ENCODE results near the gene CFAP299. TPM values are rescaled to one million over a fixed set of nuclear protein-coding genes. Genes with fewer than 3 reads are reported as not detected.

CFAP299 gene
- total RNA-seq, 3 donors from 2014 or later, result not detected

DNA sequence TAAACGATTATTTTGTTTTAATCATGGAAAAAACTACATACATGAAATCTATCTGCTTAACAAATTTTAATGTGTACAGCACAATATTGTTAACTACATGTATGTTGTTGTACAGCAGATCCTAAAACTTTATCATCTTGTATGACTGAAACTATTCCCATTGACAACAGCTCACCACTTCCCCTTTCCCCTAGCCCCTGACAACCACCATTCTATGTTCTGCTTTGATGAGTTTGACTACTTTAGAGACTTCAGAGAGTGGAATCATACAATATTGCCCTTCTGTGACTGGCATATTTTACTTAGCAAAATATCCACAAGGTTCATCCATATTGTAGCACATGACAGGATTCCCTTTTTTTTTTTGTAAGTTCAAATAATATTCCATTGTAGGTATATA lies 185.9 kb downstream of the CFAP299 start:
- TF ChIP-seq, protein P1, sequence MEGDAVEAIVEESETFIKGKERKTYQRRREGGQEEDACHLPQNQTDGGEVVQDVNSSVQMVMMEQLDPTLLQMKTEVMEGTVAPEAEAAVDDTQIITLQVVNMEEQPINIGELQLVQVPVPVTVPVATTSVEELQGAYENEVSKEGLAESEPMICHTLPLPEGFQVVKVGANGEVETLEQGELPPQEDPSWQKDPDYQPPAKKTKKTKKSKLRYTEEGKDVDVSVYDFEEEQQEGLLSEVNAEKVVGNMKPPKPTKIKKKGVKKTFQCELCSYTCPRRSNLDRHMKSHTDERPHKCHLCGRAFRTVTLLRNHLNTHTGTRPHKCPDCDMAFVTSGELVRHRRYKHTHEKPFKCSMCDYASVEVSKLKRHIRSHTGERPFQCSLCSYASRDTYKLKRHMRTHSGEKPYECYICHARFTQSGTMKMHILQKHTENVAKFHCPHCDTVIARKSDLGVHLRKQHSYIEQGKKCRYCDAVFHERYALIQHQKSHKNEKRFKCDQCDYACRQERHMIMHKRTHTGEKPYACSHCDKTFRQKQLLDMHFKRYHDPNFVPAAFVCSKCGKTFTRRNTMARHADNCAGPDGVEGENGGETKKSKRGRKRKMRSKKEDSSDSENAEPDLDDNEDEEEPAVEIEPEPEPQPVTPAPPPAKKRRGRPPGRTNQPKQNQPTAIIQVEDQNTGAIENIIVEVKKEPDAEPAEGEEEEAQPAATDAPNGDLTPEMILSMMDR (IDR thresholded peaks at IDR 0.05), result no peak
- no peak for DNase-seq
- no peak overlapping the region for H3K4me3 ChIP-seq
- intact Hi-C loops (cut with DNase I, micrococcal nuclease), result no loop called here
- no peak for ATAC-seq
- H3K4me1 ChIP-seq (ENCODE audit: low read depth), result no peaks in the 10 kb centered on the region
- no peaks in the 10 kb centered on the region for H3K36me3 ChIP-seq (ENCODE audit: low read depth)
- H3K9me3 ChIP-seq, result no peaks in the 10 kb centered on the region

GRCh38 chr4:80526697-80527096 lies 191.2 kb downstream of the CFAP299 start:
- H3K4me3 ChIP-seq, result no peak overlapping the region
- ATAC-seq, result no peak
- no peaks in the 10 kb centered on the region for H3K9me3 ChIP-seq
- TF ChIP-seq, protein P1 (IDR thresholded peaks at IDR 0.05), result no peak
- no peak for DNase-seq
- H3K4me1 ChIP-seq (ENCODE audit: low read depth), result no peaks in the 10 kb centered on the region
- no peaks in the 10 kb centered on the region for H3K36me3 ChIP-seq (ENCODE audit: low read depth)
- intact Hi-C loops (cut with DNase I, micrococcal nuclease), result no loop called here

DNA sequence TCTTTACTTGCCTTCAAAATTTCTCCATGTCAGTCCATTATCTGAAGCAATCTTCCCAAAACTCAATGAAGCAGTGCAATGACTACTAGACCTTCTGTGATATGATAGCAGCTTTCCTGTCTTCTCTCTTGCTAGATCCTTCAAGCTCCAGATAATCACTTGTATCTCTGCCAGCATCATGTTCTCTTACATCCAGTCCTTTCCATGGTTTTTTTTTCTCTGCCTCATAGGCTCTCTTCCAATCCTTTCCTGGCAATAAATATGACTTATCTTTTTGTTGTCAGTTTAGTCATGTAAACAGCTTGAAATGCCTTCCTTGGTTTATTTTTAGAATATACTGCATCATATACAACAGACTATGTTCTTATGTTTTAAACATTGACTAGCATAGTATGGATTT lies 193.5 kb downstream of the CFAP299 start:
- intact Hi-C loops (cut with DNase I, micrococcal nuclease), result no loop called here
- ATAC-seq, result no peak
- TF ChIP-seq, protein P1 (IDR thresholded peaks at IDR 0.05), result no peak
- H3K36me3 ChIP-seq (ENCODE audit: low read depth), result no peaks in the 10 kb centered on the region
- H3K4me3 ChIP-seq, result no peak overlapping the region
- H3K9me3 ChIP-seq, result no peaks in the 10 kb centered on the region
- no peak for DNase-seq
- H3K4me1 ChIP-seq (ENCODE audit: low read depth), result no peaks in the 10 kb centered on the region

DNA sequence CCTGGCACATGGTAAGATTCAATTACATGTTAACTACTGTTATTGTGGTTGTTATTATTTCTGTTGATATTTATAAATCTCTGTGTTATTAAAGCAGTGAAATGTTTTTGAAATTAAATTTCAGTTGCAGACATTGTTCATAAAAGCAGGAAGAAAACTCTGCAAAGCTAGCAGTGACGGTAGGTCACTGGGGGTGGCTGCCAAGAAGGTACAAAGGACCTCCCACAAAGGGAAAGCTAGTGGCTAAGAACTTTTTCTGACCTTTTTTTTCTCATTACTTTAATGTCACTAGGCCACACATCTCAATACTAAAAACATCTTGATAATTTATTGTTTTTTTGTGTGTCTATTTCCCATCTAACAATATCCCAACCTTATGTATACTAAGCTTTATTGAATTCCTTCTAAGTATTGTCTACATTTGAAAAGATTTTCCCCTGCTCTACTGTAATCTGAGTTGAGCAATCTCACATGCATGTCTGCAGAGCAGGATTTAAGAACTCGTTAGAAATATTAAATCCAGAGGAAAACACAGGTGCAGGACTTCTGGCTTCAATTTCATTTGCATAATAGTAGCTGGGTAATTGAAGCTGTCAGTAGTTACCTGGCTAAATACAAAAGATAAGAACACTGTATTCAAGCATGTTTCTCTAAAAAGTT lies 197.3 kb downstream of the CFAP299 start:
- Histone ChIP-seq H3K9me3 (no peaks in the 10 kb centered on the region), H3K4me3 (no peak overlapping the region), H3K36me3 (ENCODE audit: low read depth) (no peaks in the 10 kb centered on the region), H3K4me1 (ENCODE audit: low read depth) (no peaks in the 10 kb centered on the region)
- TF ChIP-seq, protein P1 (IDR thresholded peaks at IDR 0.05), result no peak
- no peak for ATAC-seq
- intact Hi-C loops (cut with DNase I, micrococcal nuclease), result no loop called here
- no peak for DNase-seq

- Histone ChIP-seq H3K4me1 (ENCODE audit: low read depth) (no peaks in the 10 kb centered on the region), H3K36me3 (ENCODE audit: low read depth) (no peaks in the 10 kb centered on the region), H3K4me3 (no peak overlapping the region), H3K9me3 (no peaks in the 10 kb centered on the region)
- DNase-seq, result no peak
- no peak for ATAC-seq
- intact Hi-C loops (cut with DNase I, micrococcal nuclease), result no loop called here
- TF ChIP-seq, protein P1 (IDR thresholded peaks at IDR 0.05), result no peak
Observed at GRCh38 chr4:80535551-80535950, 200.0 kb downstream of the CFAP299 start.
